GM15510 (cell line): ENCODE measurements around the gene ACTC1.

Experiments used
- POLR2A ChIP-seq: IDR thresholded peaks from 3 replicates; pipeline ENCODE4 v1.6.1; 2011; ENCODE audit warnings: borderline replicate concordance; ENCODE audit not compliant: insufficient read length; ENCODE audit errors: extremely low read depth

The ACTC1 gene

GRCh38 chr15:34795267-34796081 lies at the start of gene ACTC1:
TSS of gene ACTC1 (minus strand) at chr15:34795549. CDS start at chr15:34794808, 741 bp downstream.
- no peak for TF ChIP-seq POLR2A

- no peak for TF ChIP-seq POLR2A
Observed at GRCh38 chr15:34841262-34841725, 45.9 kb upstream of the ACTC1 start.

GRCh38 chr15:34838282-34838681 lies 42.9 kb upstream of the ACTC1 start:
- no peak for TF ChIP-seq POLR2A

- no peak for TF ChIP-seq POLR2A
Observed at GRCh38 chr15:34837246-34838016, 42.1 kb upstream of the ACTC1 start.

GRCh38 chr15:34828145-34828911 lies 33.0 kb upstream of the ACTC1 start:
- TF ChIP-seq POLR2A: no peak

- TF ChIP-seq POLR2A: no peak
Observed at GRCh38 chr15:34821831-34822230, 26.5 kb upstream of the ACTC1 start.

- TF ChIP-seq POLR2A: no peak
Observed at GRCh38 chr15:34820110-34820509, 24.8 kb upstream of the ACTC1 start.

- TF ChIP-seq POLR2A: no peak
Observed at GRCh38 chr15:34818526-34818925, 23.2 kb upstream of the ACTC1 start.

GRCh38 chr15:34815836-34816235 lies 20.5 kb upstream of the ACTC1 start:
- no peak for TF ChIP-seq POLR2A

- TF ChIP-seq POLR2A: no peak
Observed at GRCh38 chr15:34813446-34814190, 18.3 kb upstream of the ACTC1 start.

- no peak for TF ChIP-seq POLR2A
Observed at GRCh38 chr15:34812369-34812768, 17.0 kb upstream of the ACTC1 start.

GRCh38 chr15:34810443-34811129 lies 15.2 kb upstream of the ACTC1 start:
- no peak for TF ChIP-seq POLR2A

GRCh38 chr15:34809186-34809585 lies 13.8 kb upstream of the ACTC1 start:
- no peak for TF ChIP-seq POLR2A

GRCh38 chr15:34808016-34808415 lies 12.7 kb upstream of the ACTC1 start:
- TF ChIP-seq POLR2A: no peak

- TF ChIP-seq POLR2A: no peak
Observed at GRCh38 chr15:34804776-34805175, 9.4 kb upstream of the ACTC1 start.

GRCh38 chr15:34804113-34804512 lies 8.8 kb upstream of the ACTC1 start:
- TF ChIP-seq POLR2A: no peak
